IgD-negative memory B cell (primary cell): ENCODE measurements around the gene LRRC30. TPM values are rescaled to one million over a fixed set of nuclear protein-coding genes. Genes with fewer than 3 reads are reported as not detected.
A peak's percentile ranks its signal among the peaks of the same experiment; 100 is the strongest.

Experiments
- H3K27ac Mint-ChIP-seq, 3 donors: one replicate each; pipeline ENCODE4 v1.8.0; 2020 to 2022; ENCODE audit warnings: mild to moderate bottlenecking in 3 of 3, mixed read lengths in 3 of 3, moderate library complexity in 1 of 3
- H3K27me3 Mint-ChIP-seq: one replicate; pipeline ENCODE4 v1.8.0; 2021; ENCODE audit warnings: mixed read lengths
- H3K36me3 Mint-ChIP-seq: one replicate; pipeline ENCODE4 v1.8.0; 2020; ENCODE audit warnings: mild to moderate bottlenecking, mixed read lengths
- H3K4me1 Mint-ChIP-seq, 3 donors: one replicate each; pipeline ENCODE4 v1.8.0; 2020 to 2022; ENCODE audit warnings: mixed read lengths in 3 of 3, mild to moderate bottlenecking in 1 of 3
- H3K4me3 Mint-ChIP-seq, 4 donors: one replicate each; pipeline ENCODE4 v1.8.0; 2020 to 2022; ENCODE audit warnings: mild to moderate bottlenecking in 4 of 4, mixed read lengths in 4 of 4, moderate library complexity in 3 of 4
- H3K9me3 Mint-ChIP-seq, 3 donors: one replicate each; pipeline ENCODE4 v1.8.0; 2020 to 2021; ENCODE audit warnings: mixed read lengths in 3 of 3, mild to moderate bottlenecking in 1 of 3
- polyA plus RNA-seq: library from polyadenylated mRNA; unstranded; fragments of 300-500 nt; fragmentation: Illumina TruSeq; gene quantifications from one replicate; pipeline ENCODE4 v1.2.3, GENCODE V29; 2021

Gene LRRC30
- polyA plus RNA-seq, 1 donor from 2014 or later = not detected

- Mint-ChIP-seq H3K27me3 (no peaks in the 10 kb centered on the region), H3K4me1 (no peaks in the 10 kb centered on the region), H3K36me3 (peaks cover 1% of the 10 kb centered on the region), H3K27ac (no peak overlapping the region), H3K4me3 (no peak overlapping the region), H3K9me3 (peaks cover 2 to 5% (median 2%) of the 10 kb centered on the region in 3 donors)
Observed at GRCh38 chr18:7259475-7259874, 28.6 kb downstream of the LRRC30 start.

GRCh38 chr18:7261199-7261598, 30.3 kb downstream of the LRRC30 start:
- peaks cover 0 to 7% (median 2%) of the 10 kb centered on the region in 3 donors for H3K9me3 Mint-ChIP-seq
- no peak overlapping the region for H3K4me3 Mint-ChIP-seq
- H3K4me1 Mint-ChIP-seq = no peaks in the 10 kb centered on the region
- peaks cover 1% of the 10 kb centered on the region for H3K36me3 Mint-ChIP-seq
- H3K27ac Mint-ChIP-seq = no peak overlapping the region
- no peaks in the 10 kb centered on the region for H3K27me3 Mint-ChIP-seq

- Mint-ChIP-seq H3K4me3 (no peak overlapping the region), H3K4me1 (no peaks in the 10 kb centered on the region), H3K36me3 (no peaks in the 10 kb centered on the region)
Observed at GRCh38 chr18:7267973-7268372, 37.1 kb downstream of the LRRC30 start.

GRCh38 chr18:7269942-7270341, 39.1 kb downstream of the LRRC30 start:
- H3K27ac Mint-ChIP-seq = no peak overlapping the region
- no peaks in the 10 kb centered on the region for H3K27me3 Mint-ChIP-seq
- H3K4me3 Mint-ChIP-seq = no peak overlapping the region
- no peaks in the 10 kb centered on the region for H3K4me1 Mint-ChIP-seq
- no peaks in the 10 kb centered on the region for H3K36me3 Mint-ChIP-seq
- H3K9me3 Mint-ChIP-seq = peaks cover 2 to 11% (median 10%) of the 10 kb centered on the region in 3 donors

More at GRCh38 chr18:7267973-7268372, 37.1 kb downstream of the LRRC30 start:
- Mint-ChIP-seq H3K9me3 (peaks cover 2 to 18% (median 8%) of the 10 kb centered on the region in 3 donors), H3K27ac (no peak overlapping the region), H3K27me3 (no peaks in the 10 kb centered on the region)

GRCh38 chr18:7272311-7273049, 41.6 kb downstream of the LRRC30 start:
- no peaks in the 10 kb centered on the region for H3K27me3 Mint-ChIP-seq
- H3K4me3 Mint-ChIP-seq = no peak overlapping the region
- H3K4me1 Mint-ChIP-seq = no peaks in the 10 kb centered on the region
- H3K27ac Mint-ChIP-seq = no peak overlapping the region
- H3K9me3 Mint-ChIP-seq = peaks cover 2 to 14% (median 10%) of the 10 kb centered on the region in 3 donors
- H3K36me3 Mint-ChIP-seq = no peaks in the 10 kb centered on the region

GRCh38 chr18:7273301-7273921, 42.5 kb downstream of the LRRC30 start:
- Mint-ChIP-seq H3K27me3 (no peaks in the 10 kb centered on the region), H3K4me1 (no peaks in the 10 kb centered on the region), H3K4me3 (no peak overlapping the region), H3K9me3 (peaks cover 2 to 14% (median 9%) of the 10 kb centered on the region in 3 donors), H3K36me3 (peaks cover 2% of the 10 kb centered on the region), H3K27ac (peak overlapping the region in 1 of 3 donors; percentile 39)

GRCh38 chr18:7281579-7281978, 50.7 kb downstream of the LRRC30 start:
- Mint-ChIP-seq H3K36me3 (peaks cover 2% of the 10 kb centered on the region), H3K4me1 (no peaks in the 10 kb centered on the region), H3K9me3 (peaks cover 2 to 6% (median 3%) of the 10 kb centered on the region in 3 donors), H3K4me3 (no peak overlapping the region), H3K27me3 (no peaks in the 10 kb centered on the region), H3K27ac (no peak overlapping the region)

Other genes with a start within 250 kb of the LRRC30 start
- gene LAMA1, start 113.3 kb upstream of the LRRC30 start, polyA plus RNA-seq = not detected